GM19395 (cell line): ENCODE results near the gene TBKBP1.
A peak's percentile ranks its signal among the peaks of the same experiment; 100 is the strongest.

Experiments used
- ATAC-seq: cut with Tn5 transposase; IDR thresholded peaks from one replicate; pipeline ENCODE4 v1.9.1; 2021; ENCODE audit warnings: mild to moderate bottlenecking, moderate library complexity; ENCODE audit not compliant: unreplicated experiment

Gene TBKBP1

DNA sequence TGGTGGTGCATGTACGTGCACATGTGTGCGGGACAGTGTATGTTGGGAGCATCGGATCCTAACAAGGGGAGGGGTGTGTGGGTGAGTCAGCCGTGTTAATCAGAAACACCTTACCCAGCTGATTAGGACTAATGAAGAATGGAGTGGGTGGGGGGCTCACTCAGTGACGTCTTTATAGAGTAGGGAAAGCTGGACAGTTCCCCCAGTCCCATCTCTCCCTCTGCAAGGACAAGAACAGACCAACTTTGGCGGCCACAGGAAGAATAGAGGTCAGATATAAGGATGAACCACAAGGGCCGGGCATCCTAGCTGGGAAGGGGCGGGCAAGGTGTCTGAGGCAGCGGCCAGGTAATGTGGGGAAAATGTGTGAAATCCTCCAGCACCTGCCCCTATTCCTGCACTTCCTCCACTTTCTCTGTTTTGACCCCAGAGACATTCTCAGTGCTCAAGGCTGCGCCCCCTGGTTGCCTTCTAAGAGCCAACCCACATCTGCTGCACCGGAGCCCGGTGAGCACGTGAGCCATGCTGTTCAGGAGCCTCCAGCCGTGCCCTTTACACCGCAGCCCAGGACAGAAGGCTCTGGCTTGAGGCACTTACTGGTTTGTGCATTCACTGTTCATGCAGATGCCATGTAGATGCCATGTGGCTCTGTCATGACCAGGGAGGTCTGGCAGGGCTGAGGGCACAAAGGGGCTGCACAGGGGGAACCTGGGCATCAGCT, 20.2 kb downstream of the TBKBP1 start:
- no peak for ATAC-seq

DNA sequence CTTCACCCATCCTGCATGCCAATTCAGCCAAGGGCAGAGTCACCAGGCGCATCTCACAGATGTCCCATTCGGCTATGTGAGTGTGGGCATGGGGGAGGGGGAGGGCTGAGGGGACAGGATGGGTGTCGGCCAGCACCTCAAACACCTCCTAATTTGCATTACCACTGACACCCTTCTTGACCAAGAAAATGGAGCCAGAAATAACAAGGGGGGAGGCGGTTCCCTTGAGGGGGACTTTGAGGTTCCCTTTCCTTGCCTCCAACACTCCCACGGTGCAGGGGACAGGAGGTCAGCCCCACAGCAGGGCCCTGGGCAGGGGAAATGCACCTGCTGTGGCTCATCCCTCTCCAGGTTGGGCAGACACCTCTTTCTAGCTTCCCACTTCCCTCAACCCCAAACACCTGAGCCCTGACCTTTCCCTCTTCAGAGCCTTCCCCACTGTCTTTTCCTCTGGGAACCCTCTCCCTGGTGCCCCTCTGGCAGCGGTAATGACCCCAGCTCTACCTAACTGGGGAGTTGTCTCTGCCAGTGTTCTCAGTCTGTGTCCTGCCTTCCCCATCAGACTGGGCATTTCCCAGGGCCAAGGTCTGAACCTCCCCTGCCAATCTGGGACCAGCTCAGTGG, 20.9 kb downstream of the TBKBP1 start:
- ATAC-seq = no peak

DNA sequence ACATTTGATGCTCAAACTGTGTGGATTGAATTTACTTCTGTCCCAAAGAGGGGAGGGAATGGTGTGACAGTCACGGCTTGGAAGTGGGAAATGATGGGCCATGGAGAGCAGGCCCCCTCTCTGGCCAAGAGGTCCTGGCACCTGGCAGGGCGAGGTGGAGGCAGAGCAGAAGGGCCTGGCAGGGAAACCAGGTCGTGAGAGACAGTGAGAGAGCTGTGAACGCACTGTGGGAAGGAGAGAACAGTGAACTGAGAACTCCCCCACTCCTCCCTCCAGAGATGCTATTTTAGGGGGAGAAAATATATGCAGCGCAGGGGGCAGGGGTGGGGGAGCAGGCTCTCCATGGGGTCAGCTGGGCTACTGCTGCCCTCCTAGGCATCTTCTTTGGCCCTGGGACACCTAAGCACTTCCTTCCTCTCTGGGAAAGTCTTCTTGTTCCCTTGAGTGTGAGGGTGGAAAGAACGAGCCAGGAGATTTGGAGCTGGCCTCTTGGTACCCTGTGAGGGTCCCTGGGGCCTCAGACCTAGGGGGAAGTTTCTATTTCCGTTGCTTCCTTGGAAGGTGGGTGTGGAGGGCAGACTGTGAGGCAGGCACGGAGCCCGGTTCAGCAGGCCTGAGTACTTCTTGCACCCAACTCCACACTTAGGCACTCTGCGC, 21.8 kb downstream of the TBKBP1 start:
- no peak for ATAC-seq

DNA sequence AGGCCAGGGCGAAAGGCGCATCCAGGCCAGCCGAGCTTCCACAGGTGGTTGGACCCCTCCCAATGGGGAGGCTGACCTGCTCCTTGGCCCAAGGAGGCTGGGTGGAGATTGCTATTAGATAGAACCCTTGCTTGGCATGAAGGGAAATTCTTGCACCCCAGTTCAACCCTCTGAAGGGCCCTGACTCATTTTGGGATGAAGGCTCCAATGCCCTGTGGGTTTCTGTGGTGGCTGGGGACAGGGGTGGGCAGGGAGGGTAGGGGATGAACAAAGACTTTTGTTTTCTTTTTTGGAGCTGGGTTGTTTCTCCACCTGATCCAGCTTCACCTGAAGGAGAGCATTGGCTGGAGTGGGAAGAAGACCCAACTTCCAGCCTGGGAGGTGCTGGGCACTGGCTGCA, 22.4 kb downstream of the TBKBP1 start:
- no peak for ATAC-seq

DNA sequence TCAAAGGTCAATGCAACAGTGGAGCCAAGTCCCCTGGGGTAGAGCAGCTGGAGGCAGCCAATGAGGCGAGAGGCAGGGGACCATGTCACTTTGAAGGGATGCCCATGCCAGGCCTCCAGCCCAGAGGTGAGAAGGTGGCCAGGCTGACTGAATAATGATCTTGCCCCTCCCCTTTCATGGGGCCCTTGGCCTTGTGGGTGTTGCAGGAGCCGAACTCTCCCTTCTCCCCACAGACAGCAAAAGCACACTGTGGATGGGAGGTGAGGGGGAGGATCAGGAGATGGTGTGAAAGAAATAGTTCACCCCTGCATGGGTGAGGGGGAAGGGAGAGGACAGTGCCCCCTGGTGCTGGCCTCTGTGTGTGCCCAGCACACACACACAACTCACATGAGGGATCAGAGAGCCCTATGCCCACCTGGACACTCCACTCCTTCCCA, 23.3 kb downstream of the TBKBP1 start:
- ATAC-seq = no peak

DNA sequence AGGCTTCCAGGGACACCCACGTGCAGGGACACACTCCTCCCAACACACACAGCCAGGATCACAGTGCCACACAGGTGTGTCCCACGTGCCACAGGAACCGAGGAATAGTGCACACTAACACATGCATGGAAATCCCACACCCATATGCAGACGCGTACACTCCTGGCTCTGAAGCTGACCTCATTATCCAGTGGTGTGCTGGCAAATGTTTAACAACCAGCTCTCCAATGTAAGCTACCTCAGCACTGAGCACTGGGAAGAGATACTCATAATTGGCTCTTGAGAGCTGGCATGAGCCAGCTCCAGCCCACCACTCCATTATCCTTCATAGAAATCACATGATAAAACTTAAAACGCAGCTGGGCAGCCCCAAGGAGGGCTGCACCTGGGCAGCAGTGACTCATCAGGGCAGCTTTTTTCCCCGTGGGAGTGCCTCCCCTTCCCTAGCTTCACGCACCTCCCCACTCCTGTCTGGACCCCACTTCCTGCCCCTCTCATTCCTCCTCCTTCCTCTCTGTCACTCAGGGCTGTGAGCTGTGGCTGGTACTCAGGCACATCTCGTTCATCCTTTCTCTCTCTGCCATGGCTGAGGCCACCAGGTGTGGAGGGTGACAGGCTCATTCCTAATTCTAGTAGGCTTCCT, 24.1 kb downstream of the TBKBP1 start:
- no peak for ATAC-seq

DNA sequence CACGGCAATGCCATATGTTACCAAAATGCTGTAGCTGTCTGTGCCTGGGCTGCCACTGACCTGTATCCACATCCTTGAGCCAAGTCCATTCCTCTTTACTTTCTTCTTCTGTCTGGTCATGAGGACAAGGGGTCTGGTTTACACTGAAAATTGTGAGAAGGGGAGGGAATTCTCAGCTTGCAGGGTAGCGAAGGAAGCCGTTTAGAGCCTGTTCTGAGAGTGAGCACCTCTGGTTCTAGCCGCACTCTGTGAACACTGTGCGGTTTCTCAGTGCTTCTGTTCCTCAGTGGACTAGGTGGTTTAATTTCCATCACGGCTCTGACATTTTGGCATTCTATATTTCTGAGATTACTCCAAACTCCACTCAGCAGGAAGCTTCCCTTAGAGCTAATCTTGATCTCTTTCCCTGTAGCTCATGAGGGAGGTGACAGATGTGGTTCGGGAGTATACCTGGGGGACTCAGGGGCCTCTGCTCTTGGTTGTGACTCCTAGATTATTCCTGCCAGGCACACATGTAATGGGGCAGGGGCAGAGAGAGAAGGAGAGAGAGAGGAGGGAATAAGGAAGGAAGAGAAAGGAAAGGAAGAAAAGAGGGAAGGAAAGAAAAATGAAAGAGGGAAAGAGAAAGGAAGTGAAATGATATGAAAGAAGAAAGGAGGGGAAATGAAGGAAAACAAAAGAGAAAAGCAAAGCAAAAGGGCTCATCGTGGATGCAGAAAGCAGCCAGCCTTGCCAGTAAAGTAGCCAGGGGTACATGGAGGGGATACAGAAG, 24.9 kb downstream of the TBKBP1 start:
- ATAC-seq = no peak

DNA sequence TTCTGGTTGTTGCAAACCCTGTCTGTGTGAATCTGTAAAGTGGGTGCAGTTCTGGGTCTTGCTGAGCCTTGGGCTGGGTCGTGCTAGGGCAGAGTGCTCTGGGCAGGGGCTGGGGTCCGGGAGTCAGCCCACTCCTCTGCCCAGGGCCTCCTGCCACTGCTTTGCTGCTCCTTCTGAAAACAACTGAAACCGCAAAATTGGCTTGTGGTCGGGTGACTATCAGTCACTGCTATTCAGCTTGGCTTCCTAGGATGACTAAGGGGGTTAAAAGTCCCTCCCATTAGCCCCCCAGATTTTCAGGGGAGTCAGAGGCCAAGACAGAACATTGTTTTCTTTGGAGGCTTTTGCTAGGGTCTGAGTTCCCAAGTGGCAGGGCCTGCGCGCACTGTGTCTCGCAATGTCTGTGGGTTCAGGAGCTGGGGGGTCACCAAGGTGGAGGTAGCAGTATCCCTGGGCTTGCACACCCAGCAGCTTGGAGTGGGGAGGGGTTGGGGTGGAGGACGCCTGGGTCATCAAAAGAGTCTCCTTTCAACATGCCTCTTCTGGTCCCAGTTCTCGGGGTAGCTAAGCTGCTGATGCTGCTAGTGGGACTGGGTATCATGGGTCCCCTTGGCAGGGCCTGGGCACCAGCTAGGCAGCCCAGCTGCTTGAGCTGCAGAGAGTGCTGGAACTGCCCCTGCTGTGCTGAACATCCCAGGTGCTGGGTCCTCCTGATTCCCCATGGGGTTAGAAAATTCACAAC, 25.6 kb downstream of the TBKBP1 start:
- peak; percentile 40 for ATAC-seq

DNA sequence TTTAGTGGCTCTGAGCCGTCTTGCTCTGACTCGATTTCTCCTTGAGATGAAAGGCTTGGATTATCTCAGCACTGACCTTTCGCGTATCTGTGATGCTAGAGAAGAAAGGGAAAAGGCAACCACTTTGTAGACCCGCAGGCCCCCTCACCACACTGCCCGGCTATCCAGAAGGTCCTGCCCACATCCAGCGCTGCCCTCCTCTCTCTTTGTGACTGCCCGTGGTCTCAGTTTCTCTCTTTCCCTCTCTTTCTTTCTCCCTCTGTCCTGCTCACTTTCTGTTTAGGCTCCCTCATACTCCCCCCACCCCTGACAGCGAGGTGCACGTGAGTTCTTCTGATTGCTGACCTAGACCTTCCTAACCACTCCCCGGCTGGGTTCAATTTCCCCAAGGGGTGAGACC, 26.2 kb downstream of the TBKBP1 start:
- ATAC-seq = no peak

DNA sequence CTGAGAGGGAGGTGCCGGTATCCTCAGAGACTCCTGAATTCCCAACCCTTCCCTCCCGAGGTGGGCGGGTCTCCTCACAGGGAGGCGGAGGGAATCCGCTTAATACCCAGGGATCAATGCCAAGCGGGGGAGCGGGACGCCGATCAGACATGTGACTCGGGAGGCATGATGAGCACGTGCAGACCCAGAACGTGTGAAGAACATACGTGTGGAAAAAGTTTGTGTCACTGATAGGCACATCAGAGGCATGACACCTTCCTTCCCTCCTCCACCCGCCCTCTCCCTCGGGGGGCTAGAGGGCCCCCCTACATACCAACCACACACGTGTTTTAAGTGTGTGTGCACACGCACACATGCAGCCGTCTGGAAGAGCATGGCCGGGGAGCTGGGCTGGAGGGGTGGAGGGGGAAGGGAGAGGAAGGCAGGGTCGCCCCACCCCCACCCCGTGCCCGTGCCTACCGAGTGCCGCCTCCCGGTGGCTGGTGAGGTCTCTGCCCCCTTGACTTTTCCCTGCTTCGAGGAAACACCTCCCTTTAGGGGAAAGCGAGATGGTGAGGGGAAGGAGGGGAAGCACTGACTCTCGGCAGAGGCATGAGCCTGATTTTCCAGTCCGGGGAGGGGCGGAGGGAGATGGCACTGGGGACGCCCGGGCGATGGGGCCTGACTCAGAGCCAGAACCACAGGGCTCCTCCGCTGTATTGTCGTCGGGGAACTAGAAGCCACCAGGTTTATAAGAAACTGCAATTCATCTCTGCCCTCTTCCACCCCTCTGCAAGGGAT, 27.0 kb downstream of the TBKBP1 start:
- ATAC-seq = no peak

DNA sequence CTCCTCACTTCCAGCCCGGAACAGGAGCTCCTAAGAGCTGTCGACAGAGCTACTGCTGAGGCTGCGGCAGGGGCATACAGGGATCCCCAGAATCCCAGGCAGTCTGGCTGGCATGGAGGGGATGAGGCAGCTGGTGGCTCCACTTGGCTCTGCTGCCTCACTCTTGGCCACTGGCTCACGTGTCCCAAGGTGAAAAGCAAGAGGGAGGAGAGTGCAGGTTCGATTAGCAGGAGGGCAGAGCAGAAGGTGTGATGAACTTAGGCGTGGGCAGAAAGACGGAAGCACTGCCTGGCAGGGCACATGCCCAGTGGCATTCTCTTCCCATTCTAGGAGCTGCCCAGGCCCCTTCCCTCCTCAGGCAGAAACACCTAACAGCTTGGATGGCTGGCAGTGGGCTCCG, 27.8 kb downstream of the TBKBP1 start:
- ATAC-seq = no peak

DNA sequence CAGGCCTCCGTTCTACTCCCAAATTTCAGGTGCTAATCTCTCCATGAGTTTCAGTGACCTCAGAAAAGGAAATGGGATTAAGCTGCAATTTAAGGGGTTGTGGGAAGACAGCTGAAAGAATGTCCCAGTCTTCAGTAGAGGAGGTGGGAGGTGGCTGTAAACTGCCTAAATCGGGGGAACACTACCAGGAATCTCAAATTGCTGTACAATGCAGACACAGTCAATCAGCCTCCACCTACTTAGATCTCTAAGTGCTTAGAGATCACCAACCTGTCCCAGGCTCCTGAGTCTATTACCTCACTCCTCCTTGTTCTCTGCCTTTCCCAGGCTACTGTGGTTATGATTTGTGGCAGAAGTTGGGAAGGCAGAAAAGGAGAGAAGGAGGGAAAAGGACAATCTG, 30.7 kb downstream of the TBKBP1 start:
- no peak for ATAC-seq

DNA sequence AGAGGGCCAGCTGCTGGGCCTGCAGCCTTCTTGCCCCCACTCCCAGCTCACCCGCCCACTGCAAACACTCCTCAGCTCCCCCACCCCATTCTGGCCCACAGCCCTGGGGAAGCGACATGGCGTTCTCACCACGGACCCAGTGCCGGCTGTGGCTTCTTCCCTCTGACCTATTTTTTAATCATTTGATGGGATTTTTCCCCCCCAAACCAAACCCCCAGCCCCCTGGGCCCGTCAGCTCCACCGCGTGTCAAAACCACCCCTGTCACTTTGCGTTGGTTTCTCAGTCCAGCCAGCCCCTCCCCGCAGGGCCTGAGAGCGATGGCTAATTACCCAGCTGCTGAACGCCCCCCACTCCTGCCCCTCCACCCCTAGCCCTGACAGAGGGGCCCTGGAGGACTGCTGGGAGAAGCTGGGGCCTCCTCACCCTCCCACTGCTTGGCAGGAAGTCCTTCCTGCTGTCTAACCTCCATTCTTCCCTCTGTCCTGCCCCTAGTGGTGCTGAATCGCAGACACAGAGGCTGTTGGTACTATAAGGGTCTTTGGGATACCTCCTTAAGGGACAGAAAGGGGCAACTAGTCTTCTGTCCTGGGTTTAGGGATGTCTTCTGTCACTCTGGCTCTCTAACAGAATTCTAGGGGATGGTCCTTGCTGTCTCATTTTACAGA, 31.6 kb downstream of the TBKBP1 start:
- no peak for ATAC-seq

DNA sequence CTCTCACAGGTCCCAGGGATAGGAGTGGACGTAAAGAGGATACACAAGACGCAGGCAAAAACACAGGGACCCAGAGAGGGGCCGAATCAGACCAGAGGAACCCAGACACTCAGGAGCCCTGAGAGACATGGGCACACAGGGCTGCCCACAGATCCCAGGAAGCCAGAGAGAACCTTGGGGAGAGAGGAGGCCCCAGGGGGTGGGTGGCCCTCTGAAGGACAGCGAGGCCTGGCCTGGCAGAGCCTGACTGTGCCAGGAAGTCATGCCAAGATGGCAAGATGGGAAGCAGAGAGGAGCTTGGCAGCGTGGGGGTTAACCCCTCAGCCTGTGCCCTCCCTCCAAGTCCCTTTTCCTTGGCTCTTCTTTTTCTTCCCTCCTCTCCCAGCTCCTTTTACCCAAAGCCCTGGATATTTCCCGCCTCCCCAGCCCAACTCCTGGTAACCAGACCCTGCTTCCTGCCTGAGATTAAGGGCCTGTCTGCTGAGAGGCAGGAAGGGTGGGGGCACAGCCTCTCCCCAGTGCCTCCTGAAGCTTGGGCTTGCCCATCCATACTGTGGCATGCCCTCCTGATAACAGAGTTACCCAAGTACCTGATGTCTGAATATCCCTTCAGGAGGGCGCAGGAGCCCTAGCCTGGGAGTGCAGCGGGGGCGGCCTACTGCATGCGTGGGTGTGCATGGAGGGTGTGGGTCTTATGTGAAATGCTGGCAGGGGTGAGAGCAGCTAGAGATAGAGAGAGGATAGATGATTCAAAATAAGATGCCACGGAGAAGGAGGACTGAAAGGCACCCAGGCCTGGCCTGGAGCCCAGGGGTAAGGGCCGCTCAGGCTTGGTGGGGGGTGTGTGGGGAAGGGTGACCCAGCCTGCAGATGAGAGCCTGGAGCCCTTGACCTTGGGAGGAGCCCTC, 33.1 kb downstream of the TBKBP1 start:
- no peak for ATAC-seq

DNA sequence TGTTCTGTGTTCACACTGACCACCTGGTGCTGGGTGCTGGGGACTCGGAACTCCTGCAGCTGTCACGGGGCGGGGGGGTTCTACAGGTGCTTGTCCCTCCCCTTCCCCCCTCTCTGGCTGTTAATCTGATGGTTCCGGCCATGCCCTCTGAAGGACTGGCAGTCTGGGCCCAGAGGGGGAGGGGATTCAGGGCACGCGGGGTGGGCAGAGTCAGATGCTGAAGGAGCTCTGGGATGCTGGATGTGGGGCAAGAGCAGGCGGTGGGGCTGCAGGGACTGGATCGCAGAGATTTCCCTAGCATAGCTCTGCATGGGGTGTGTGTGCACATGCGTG, 33.7 kb downstream of the TBKBP1 start:
- ATAC-seq = no peak

DNA sequence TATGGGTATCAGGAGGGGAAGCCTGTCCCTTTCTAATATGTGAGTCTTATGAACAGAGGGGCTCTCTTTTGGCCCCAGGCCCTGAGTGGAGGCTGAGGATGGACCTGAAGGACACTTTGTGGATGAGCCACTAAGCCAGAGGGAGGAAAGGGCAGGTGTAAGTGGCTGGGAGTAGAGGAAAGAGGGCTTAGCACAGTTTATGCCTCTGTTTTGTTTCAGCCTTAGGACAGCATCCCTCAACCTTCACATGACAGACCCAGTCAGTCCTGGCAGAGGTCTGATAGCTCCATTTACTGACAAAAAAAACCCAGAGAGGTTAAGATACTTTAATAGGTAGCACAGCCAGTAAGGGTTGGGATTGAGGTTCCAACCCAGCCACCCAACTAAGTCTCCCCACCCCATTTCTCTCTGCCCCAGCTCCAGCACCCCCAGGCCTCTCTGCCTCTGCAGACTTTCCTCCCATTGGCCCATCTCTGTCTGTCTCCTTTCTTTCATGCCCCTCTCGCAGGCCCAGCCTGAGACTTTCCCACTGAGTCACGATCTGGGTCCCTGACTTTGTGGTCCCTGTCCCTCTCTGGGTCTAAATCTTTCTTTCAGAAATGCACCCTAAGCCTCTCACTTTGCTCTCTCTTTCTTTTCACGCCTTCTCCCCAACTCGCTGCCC, 34.4 kb downstream of the TBKBP1 start:
- no peak for ATAC-seq

DNA sequence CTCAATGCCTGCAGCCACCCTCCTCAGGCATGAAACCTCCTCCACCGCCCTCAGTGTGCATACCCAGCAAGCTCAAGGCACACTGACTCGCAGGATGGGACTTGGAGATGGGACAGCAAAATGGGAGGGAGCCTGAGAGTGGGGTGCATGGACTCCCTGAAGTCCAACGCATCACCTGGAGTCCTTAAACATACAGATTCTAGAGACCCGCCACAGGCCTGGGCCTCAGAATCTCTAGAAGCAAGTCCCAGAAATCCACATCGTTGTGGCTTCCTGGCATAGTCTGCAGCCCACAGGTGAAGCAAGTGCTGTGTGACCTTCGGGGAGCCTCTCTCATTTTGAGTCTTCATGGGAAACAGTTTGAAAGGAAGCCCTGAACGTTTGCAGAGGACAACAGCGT, 35.5 kb downstream of the TBKBP1 start:
- ATAC-seq = no peak

DNA sequence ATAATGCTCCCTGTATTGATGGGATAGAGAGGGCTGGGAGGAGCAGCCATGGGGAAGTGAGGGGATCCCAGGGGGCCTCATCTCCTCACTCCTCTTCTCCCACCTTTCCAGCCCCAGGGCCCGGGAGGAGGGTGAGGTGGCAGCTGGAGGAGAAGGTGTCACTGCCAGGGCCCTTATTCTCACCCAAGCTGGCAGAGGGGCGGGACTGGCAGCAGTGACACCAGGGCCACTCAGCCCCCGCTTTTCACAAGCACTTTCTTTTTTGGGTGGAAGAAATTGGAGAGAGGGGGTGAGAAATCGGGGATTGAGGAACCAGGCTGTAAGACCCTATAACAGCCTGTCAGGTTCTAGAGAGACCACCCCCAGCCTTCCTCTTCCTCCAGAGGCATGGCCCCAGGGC, 36.7 kb downstream of the TBKBP1 start:
- ATAC-seq = no peak
